NCI-H748 (cell line): ENCODE data around the gene NDUFA7.
A peak's percentile ranks its signal among the peaks of the same experiment; 100 is the strongest.
"Not testable (repeated sequence)": the region's sequence is repeated elsewhere in the genome, so short reads cannot be mapped to it uniquely, and the experiment has no call there.

Source experiments
- DNase-seq: peaks from one replicate; lab custom pipeline; 2025; ENCODE audit not compliant: unreplicated experiment; lab: John Stamatoyannopoulos, UW

The NDUFA7 gene

GRCh38 chr19:8342316-8342683 lies 21.1 kb upstream of the NDUFA7 start:
- no peak for DNase-seq

- DNase-seq, result not testable (repeated sequence)
These were observed 20.3 kb upstream of the NDUFA7 start for GRCh38 chr19:8341504-8341903.

GRCh38 chr19:8340341-8341096 lies 19.3 kb upstream of the NDUFA7 start:
- no peak for DNase-seq

GRCh38 chr19:8338835-8339234 lies 17.7 kb upstream of the NDUFA7 start:
- DNase-seq, result no peak

GRCh38 chr19:8337728-8338127 lies 16.6 kb upstream of the NDUFA7 start:
- DNase-seq, result no peak

GRCh38 chr19:8336660-8337059 lies 15.5 kb upstream of the NDUFA7 start:
- DNase-seq, result no peak

- DNase-seq, result peak; percentile 22
These were observed 14.9 kb upstream of the NDUFA7 start for GRCh38 chr19:8336072-8336569.

- peak; percentile 54 for DNase-seq
These were observed 14.3 kb upstream of the NDUFA7 start for GRCh38 chr19:8335343-8336071.

GRCh38 chr19:8334458-8335342 lies 13.5 kb upstream of the NDUFA7 start:
- peak; percentile 85 for DNase-seq

GRCh38 chr19:8333767-8334457 lies 12.7 kb upstream of the NDUFA7 start:
- DNase-seq, result peak; percentile 62

GRCh38 chr19:8332976-8333766 lies 12.0 kb upstream of the NDUFA7 start:
- DNase-seq, result peak; percentile 15

- no peak for DNase-seq
These were observed 10.2 kb upstream of the NDUFA7 start for GRCh38 chr19:8331263-8331845.

- no peak for DNase-seq
These were observed 8.8 kb upstream of the NDUFA7 start for GRCh38 chr19:8329996-8330395.

- no peak for DNase-seq
These were observed 4.3 kb upstream of the NDUFA7 start for GRCh38 chr19:8325454-8325853.

GRCh38 chr19:8324186-8325050 lies 3.2 kb upstream of the NDUFA7 start:
- DNase-seq, result no peak

GRCh38 chr19:8323781-8324185 lies 2.6 kb upstream of the NDUFA7 start:
- DNase-seq, result no peak

- no peak for DNase-seq
These were observed 1.4 kb upstream of the NDUFA7 start for GRCh38 chr19:8322638-8322997.

- no peak for DNase-seq
These were observed 937 bp upstream of the NDUFA7 start for GRCh38 chr19:8321986-8322637.
